8988T (cell line): Measurements from ENCODE around the gene UQCC3.
"Not testable (repeated sequence)": the region's sequence is repeated elsewhere in the genome, so short reads cannot be mapped to it uniquely, and the experiment has no call there.

Experiments used
- DNase-seq: peaks from one replicate; pipeline ENCODE4 v3.0.0; 2011

Gene UQCC3, protein sequence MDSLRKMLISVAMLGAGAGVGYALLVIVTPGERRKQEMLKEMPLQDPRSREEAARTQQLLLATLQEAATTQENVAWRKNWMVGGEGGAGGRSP

DNA sequence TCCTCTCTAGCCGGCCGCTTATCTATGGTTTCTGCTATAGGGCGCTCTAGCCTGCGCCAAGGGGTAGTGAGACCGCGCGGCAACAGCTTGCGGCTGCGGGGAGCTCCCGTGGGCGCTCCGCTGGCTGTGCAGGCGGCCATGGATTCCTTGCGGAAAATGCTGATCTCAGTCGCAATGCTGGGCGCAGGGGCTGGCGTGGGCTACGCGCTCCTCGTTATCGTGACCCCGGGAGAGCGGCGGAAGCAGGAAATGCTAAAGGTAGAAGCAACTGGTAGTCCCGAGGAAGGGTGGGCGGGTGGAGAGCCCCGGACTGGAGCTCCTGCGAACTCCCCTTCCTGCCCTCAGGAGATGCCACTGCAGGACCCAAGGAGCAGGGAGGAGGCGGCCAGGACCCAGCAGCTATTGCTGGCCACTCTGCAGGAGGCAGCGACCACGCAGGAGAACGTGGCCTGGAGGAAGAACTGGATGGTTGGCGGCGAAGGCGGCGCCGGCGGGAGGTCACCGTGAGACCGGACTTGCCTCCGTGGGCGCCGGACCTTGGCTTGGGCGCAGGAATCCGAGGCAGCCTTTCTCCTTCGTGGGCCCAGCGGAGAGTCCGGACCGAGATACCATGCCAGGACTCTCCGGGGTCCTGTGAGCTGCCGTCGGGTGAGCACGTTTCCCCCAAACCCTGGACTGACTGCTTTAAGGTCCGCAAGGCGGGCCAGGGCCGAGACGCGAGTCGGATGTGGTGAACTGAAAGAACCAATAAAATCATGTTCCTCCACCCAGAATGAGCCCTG lies at the start of gene UQCC3, which contains the start of gene LBHD1:
TSS of gene UQCC3 (plus strand) at position 66 of the 782 bp plus-strand sequence. CDS start at position 139, 73 bp downstream.
TSS of gene LBHD1 (minus strand) at position 660 of the 782 bp plus-strand sequence. CDS start 2,236 bp downstream, outside the sequence.
- peak; percentile 90 for DNase-seq

DNA sequence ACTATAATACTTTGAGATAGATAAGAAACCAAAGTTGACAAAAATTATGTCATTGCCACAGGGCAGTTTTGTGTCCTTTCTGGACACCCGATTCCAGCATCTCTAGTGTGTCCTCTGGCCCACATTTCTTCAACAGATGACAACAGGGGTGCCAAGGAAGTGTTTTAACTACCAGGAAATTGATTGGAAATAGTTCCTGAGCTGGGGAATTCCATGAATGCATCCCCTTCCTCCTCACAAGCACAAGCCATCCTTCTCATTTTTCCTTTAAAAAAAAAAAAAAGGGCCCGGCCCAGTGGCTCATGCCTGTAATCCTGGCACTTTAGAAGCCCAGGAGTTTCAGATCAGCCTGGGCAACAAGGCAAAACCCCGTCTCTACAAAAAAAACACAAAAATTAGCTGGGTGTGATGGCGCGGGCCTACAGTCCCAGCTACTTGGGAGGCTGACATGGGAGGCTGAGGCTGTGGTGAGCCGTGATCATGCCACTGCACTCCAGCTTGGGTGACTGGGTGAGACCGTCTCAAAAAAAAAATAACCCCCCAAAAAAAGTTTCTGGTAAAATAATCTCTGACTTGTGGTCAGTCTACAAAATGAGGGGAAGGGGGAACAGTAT lies 48.9 kb upstream of the UQCC3 start:
- no peak for DNase-seq

DNA sequence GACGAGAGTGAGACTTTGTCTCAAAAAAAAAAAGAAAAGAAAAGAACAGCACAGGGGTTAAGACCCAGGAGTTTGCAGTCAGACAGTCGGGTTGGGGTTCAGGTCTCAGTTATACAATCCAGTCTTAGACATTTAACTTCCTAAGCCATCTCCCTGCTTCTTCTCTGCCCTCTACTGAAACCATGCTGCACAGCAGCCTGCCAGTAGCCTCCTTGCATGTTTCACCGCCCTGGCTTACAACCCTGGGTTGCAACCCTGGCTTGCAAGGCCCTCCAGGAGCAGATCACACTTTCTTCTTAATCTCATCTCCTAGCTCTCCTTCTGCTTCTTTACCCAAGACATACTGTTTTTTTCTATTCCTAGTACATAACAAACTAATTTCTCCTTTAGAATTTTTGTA lies 43.8 kb upstream of the UQCC3 start:
- DNase-seq = no peak

- DNase-seq = no peak
Measured at GRCh38 chr11:62632492-62632891, 39.0 kb upstream of the UQCC3 start.

GRCh38 chr11:62644220-62644619 lies 27.3 kb upstream of the UQCC3 start:
- DNase-seq = no peak

GRCh38 chr11:62645671-62645945 lies 25.9 kb upstream of the UQCC3 start:
- no peak for DNase-seq

GRCh38 chr11:62645946-62646824 lies 25.3 kb upstream of the UQCC3 start, which contains the start of gene GANAB:
TSS of gene GANAB (minus strand) at chr11:62646613. CDS start at chr11:62646599, 14 bp downstream.
- peak; percentile 99 for DNase-seq

DNA sequence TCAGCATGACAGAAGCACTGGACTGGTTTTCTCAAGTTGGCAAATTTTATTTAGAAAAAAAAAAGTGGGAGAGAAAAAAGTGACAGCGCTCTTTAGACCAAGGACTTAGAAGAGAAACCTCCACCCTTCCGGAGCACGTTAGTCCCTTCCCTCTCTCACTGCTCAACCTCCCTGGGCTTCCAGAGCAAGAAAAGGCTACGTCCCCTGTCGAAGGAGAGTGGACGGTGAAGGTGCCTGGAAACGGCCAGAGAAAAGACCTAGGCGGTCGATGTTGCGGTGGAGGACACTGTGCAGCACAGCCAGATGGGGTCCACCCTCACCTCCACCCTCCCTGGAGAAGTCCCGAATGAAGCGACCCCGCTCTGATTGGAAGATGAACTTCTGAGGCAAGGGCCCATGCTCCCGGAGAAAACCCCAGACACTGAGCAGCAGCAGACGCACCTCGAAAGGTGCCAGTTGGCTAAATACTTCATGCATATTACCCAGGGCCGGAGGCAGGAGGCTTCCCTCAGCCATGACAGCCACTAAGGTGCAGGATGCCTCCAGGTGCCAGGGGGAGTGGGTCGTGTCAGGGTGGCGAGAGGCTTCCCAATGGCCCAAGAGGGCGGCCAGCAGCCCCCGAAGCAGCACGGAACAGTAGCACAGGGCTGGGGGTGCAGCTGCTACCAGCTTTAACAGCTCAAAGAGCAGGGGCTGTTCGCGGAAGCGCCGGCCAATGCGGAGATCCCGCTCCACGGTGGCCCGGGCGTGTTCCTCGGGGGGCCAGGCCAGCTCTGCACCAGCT lies 24.5 kb upstream of the UQCC3 start:
- no peak for DNase-seq

DNA sequence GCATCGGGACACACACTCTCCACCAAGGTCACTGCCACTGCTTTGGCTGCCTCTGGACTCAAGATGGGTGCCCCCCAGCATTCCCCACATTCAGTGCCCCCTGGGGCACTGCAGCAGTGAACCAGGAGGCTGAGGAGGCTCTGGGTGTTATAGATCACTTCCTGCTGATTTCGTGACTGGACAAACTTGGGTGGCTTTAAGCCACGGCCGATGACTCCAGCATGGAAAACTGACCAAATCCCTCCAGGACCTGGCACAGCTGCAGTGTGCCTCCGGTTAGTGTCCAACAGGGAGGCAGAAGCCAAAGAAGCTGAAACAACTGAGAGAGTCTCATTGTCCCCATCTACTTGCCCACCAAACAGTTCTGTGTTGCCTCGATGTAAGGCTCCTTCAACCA lies 23.9 kb upstream of the UQCC3 start:
- DNase-seq = no peak

DNA sequence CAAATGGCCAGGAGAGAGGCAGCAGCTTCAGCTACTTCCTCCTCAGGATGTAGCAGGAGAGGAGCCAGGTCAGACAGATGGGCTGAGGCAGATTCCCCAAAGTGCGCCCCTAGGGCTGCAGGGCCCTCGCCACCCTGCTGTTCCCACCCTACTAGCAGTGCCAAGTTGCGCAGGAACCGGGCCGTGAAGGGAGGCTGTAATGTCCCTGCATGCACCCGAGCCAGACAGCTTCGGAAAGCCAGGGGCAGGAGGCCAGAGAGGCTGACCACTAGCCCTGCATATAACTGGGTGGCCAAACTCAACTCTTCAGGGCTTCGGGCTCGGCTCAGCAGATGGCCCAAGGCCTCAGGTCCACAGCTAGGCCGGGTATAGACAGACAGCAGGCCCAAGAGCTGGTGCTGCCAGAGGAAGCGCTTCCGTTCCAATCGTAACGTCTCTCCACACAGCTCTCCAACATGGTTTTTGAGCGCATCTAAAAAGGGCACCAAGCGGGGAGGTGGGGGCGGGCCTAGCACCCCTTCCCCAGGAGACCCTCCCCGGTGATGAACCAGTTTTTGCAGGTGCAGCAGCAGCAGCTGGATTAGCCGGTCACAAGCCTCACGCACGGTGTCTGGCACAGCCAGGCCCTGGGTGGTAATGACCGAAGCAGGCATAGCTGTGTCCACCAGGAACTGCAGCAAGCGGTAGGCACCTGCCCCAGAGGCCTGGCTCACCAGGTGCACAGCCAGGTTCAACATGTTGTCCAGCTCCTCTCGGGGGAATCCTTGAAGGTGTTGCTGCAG lies 23.1 kb upstream of the UQCC3 start:
- DNase-seq = no peak

- no peak for DNase-seq
Measured at GRCh38 chr11:62648967-62649364, 22.5 kb upstream of the UQCC3 start.

- DNase-seq = no peak
Measured at GRCh38 chr11:62649486-62649885, 22.0 kb upstream of the UQCC3 start.

- not testable (repeated sequence) for DNase-seq
Measured at GRCh38 chr11:62650283-62650682, 21.2 kb upstream of the UQCC3 start.

GRCh38 chr11:62652161-62653006 lies 19.1 kb upstream of the UQCC3 start:
- DNase-seq = no peak

GRCh38 chr11:62654297-62654696 lies 17.2 kb upstream of the UQCC3 start:
- no peak for DNase-seq

GRCh38 chr11:62656796-62657429 lies 14.6 kb upstream of the UQCC3 start:
- no peak for DNase-seq

- DNase-seq = no peak
Measured at GRCh38 chr11:62664405-62665074, 6.9 kb upstream of the UQCC3 start.

- DNase-seq = peak; percentile 91
Measured at GRCh38 chr11:62665075-62665598, 6.3 kb upstream of the UQCC3 start, which contains the start of the genes C11orf98 and CSKMT. TSS of gene C11orf98 (minus strand) at chr11:62665210. CDS start at chr11:62665169, 41 bp downstream. TSS of gene CSKMT (plus strand) at chr11:62665312. CDS start at chr11:62665880, 568 bp downstream.
